K562 (cell line): ENCODE data around the gene LSM11. TPM values are rescaled to one million over a fixed set of nuclear protein-coding genes. Genes with fewer than 3 reads are reported as not detected.

Experiments used
- ATAC-seq: fragments of 200-7000 bp; cut with Tn5 transposase; 3 replicates; pipeline ENCODE4 v1.9.1; 2020; ENCODE audit warnings: moderate library complexity
- BruUV-seq: library from RNA; stranded (reverse); fragments of 400-500 nt; replicated peaks from 2 replicates; lab custom pipeline; 2021; lab: Mats Ljungman, UMichigan
- CTCF ChIA-PET: fragments of 300-600 bp; formaldehyde crosslinking; extraction: SDS; loops from one replicate; lab custom pipeline; 2021; ENCODE audit warnings: low intra/inter-chr PET ratio; lab: Yijun Ruan, JAX
- POLR2A ChIA-PET: fragments of 300-600, 350-650 bp; sonication (Branson Sonifier 250); formaldehyde crosslinking; extraction: SDS; loops from one replicate; lab custom pipeline; 2021; ENCODE audit warnings: antibody characterized with exemption, inconsistent platforms; lab: Yijun Ruan, JAX
- DNase-seq, 4 experiments: peaks; one replicate each; pipeline versions ENCODE4 v3.0.0 to v3.0.0-alpha.2; 2011 to 2018; ENCODE audit warnings: low spot score in 3 of 4, mixed read lengths in 3 of 4; ENCODE audit errors: extremely low read depth in 1 of 4
- FAIRE-seq: peaks from 2 replicates; lab custom pipeline; 2011; peaks lifted over from hg19 to GRCh38; lab: Jason Lieb, UNC
- H2AFZ ChIP-seq: 2 replicates; pipeline ENCODE4 v1.6.0; 2011; ENCODE audit warnings: low read depth, low read length, control low read depth, inconsistent platforms
- H3K27ac ChIP-seq: fragments of 200-600 bp; 3 replicates; pipeline ENCODE4 v1.8.0; 2011; ENCODE audit warnings: low read depth, mild to moderate bottlenecking, control low read depth, inconsistent platforms, low read length, moderate library complexity, mixed read lengths; ENCODE audit errors: extremely low read depth
- H3K27me3 ChIP-seq, 2 experiments: fragments of 300-600 bp in 1 of 2; 2 replicates in 1 of 2; 3 replicates in 1 of 2; pipeline versions ENCODE4 v1.6.0 to v1.8.0; 2011; ENCODE audit warnings: inconsistent platforms in 2 of 2, low read length in 2 of 2, mild to moderate bottlenecking in 1 of 2, mixed read lengths in 1 of 2, moderate library complexity in 1 of 2; ENCODE audit not compliant: control insufficient read depth in 2 of 2, insufficient read depth in 2 of 2
- H3K36me3 ChIP-seq: fragments of 300-600 bp; 3 replicates; pipeline ENCODE4 v1.8.0; 2011; ENCODE audit warnings: mild to moderate bottlenecking, low read length, inconsistent platforms; ENCODE audit not compliant: control insufficient read depth, insufficient read depth
- H3K4me1 ChIP-seq, 2 experiments: fragments of 200-600 bp in 1 of 2; replicated peaks in 1 of 2; 2 replicates in 1 of 2; 3 replicates in 1 of 2; pipeline versions ENCODE4 v1.5.1 to v1.8.0; 2011; ENCODE audit warnings: inconsistent platforms in 2 of 2, low read length in 2 of 2, mild to moderate bottlenecking in 1 of 2, mixed read lengths in 1 of 2, moderate library complexity in 1 of 2; ENCODE audit not compliant: control insufficient read depth in 2 of 2, insufficient read depth in 2 of 2
- H3K4me2 ChIP-seq: 2 replicates; pipeline ENCODE4 v1.6.1; 2011; ENCODE audit warnings: low read length, control low read depth, inconsistent platforms, mixed read lengths; ENCODE audit not compliant: insufficient read depth
- H3K4me3 ChIP-seq: fragments of 200-600 bp; sonication (generic), shearing (Covaris generic); 2 replicates; pipeline ENCODE4 v1.5.1; 2016; ENCODE audit warnings: control low read depth, inconsistent platforms
- H3K79me2 ChIP-seq: fragments of 200-600 bp; 3 replicates; pipeline ENCODE4 v1.8.0; 2011; ENCODE audit warnings: low read length, inconsistent platforms; ENCODE audit not compliant: control insufficient read depth, insufficient read depth
- H3K9ac ChIP-seq, 2 experiments: 2 replicates each; pipeline versions ENCODE4 v1.6.0 to v1.6.1; 2011; ENCODE audit warnings: low read depth in 2 of 2, low read length in 2 of 2, control low read depth in 1 of 2, inconsistent platforms in 1 of 2, mild to moderate bottlenecking in 1 of 2, mixed read lengths in 1 of 2; ENCODE audit not compliant: insufficient read depth in 1 of 2
- H3K9me1 ChIP-seq: one replicate; pipeline ENCODE4 v1.6.0; 2011; ENCODE audit warnings: inconsistent platforms, mild to moderate bottlenecking, low read length, moderate library complexity; ENCODE audit not compliant: control insufficient read depth, insufficient read depth
- H3K9me3 ChIP-seq: replicated peaks from 2 replicates; pipeline ENCODE4 v1.5.1; 2011; ENCODE audit warnings: low read depth, low read length, inconsistent platforms; ENCODE audit not compliant: control insufficient read depth, insufficient read depth
- H4K20me1 ChIP-seq: replicated peaks from 2 replicates; pipeline ENCODE4 v1.6.1; 2011; ENCODE audit warnings: low read length, inconsistent platforms, mixed read lengths; ENCODE audit not compliant: control insufficient read depth, insufficient read depth
- ASH1L ChIP-seq: fragments of 450-650 bp; IDR thresholded peaks from 2 replicates; pipeline ENCODE4 v1.6.1; 2018; ENCODE audit warnings: borderline replicate concordance, mild to moderate bottlenecking, low read depth; ENCODE audit not compliant: partially characterized antibody
- KDM1A ChIP-seq, 2 experiments: fragments of 450-650 bp; IDR thresholded peaks; 2 replicates each; pipeline ENCODE4 v1.6.1; 2016; ENCODE audit warnings: mild to moderate bottlenecking in 2 of 2
- NFRKB ChIP-seq: fragments of 450-650 bp; IDR thresholded peaks from 2 replicates; pipeline ENCODE4 v1.6.1; 2016; ENCODE audit warnings: low read depth
- ZBTB40 ChIP-seq, 2 experiments: fragments of 450-650 bp in 1 of 2; sonication (generic) in 1 of 2; formaldehyde crosslinking in 1 of 2; IDR thresholded peaks; 2 replicates each; pipeline versions ENCODE4 v1.7.1 to v1.9.0; 2016 to 2022; ENCODE audit warnings: inconsistent platforms in 1 of 2, mild to moderate bottlenecking in 1 of 2, missing genetic modification reagents in 1 of 2
- ZFPM2 ChIP-seq: fragments of 250-450 bp; sonication (Bioruptor Pico); IDR thresholded peaks from 2 replicates; pipeline ENCODE4 v1.5.1; 2022; ENCODE audit warnings: mild to moderate bottlenecking
- in situ Hi-C: fragments of 300-500 bp; cut with MboI; formaldehyde crosslinking; loops from 4 replicates; pipeline ENCODE4 v1.15.0; 2018; ENCODE audit warnings: inconsistent platforms, mixed read lengths
- intact Hi-C: fragments of 100-400 bp; cut with micrococcal nuclease; formaldehyde crosslinking; loops from 2 replicates; pipeline ENCODE4 v1.14.2; 2022
- polyA plus RNA-seq, 8 experiments: library from polyadenylated mRNA; depleted of rRNA in 4 of 8; stranded (reverse) in 5 of 8; unstranded in 3 of 8; fragments of >200 nt; fragmentation: Nextera tagmentation in 2 of 8; fragmentation: Illumina TruSeq in 1 of 8; extraction: Ambion mirVana in 2 of 8; extraction: Trizol in 1 of 8; gene quantifications; 2 replicates each; pipeline versions ENCODE4 v1.2.1 to v1.2.3, GENCODE V29; 2011 to 2014; ENCODE audit warnings: inconsistent platforms in 1 of 8, missing spikeins in 1 of 8
- total RNA-seq, 7 experiments: library from RNA; depleted of rRNA in 6 of 7; stranded (reverse); fragments of >200 nt in 6 of 7; fragmentation: Illumina TruSeq in 2 of 7; extraction: Trizol in 2 of 7; gene quantifications; 2 replicates each; pipeline versions ENCODE4 v1.2.1 to v1.2.3, GENCODE V29; 2011 to 2021; ENCODE audit warnings: low replicate concordance in 1 of 7
- TF ChIP-seq, protein P1 (sequence below): sonication (generic); formaldehyde crosslinking; IDR thresholded peaks from 2 replicates; pipeline ENCODE4 v1.8.0; 2022; ENCODE audit warnings: missing genetic modification reagents, mild to moderate bottlenecking, borderline replicate concordance
- TF ChIP-seq, protein P2 (sequence below): fragments of 450-650 bp; IDR thresholded peaks from 2 replicates; pipeline ENCODE4 v1.6.1; 2017; ENCODE audit warnings: antibody characterized with exemption

Gene LSM11
- total and polyA plus RNA-seq, 9 of the 15 experiments (the other 6 are each of a cell fraction or from before 2014, with no cell fraction given): 1.8 to 9.4 (median 4.7) TPM

- H3K36me3 ChIP-seq: no peaks in the 10 kb centered on the region
- H3K27ac ChIP-seq: no peak overlapping the region
- ChIA-PET POLR2A (no interaction called here), CTCF (no interaction called here)
- no peaks in the 10 kb centered on the region for H3K9me1 ChIP-seq
- intact Hi-C loops: no loop called here
- H3K9me3 ChIP-seq: no peaks in the 10 kb centered on the region
- 0 out of 5 replicates have a peak, but pooled peaks cover 0 to 2% of the 10 kb centered on the region in 2 experiments for H3K27me3 ChIP-seq
- no peaks in the 10 kb centered on the region for H3K4me1 ChIP-seq
- no peak overlapping the region for H3K4me2 ChIP-seq
- no peaks in the 10 kb centered on the region for H4K20me1 ChIP-seq
- H3K4me3 ChIP-seq: no peak overlapping the region
- H2AFZ ChIP-seq: no peak overlapping the region
- TF ChIP-seq, protein P1, sequence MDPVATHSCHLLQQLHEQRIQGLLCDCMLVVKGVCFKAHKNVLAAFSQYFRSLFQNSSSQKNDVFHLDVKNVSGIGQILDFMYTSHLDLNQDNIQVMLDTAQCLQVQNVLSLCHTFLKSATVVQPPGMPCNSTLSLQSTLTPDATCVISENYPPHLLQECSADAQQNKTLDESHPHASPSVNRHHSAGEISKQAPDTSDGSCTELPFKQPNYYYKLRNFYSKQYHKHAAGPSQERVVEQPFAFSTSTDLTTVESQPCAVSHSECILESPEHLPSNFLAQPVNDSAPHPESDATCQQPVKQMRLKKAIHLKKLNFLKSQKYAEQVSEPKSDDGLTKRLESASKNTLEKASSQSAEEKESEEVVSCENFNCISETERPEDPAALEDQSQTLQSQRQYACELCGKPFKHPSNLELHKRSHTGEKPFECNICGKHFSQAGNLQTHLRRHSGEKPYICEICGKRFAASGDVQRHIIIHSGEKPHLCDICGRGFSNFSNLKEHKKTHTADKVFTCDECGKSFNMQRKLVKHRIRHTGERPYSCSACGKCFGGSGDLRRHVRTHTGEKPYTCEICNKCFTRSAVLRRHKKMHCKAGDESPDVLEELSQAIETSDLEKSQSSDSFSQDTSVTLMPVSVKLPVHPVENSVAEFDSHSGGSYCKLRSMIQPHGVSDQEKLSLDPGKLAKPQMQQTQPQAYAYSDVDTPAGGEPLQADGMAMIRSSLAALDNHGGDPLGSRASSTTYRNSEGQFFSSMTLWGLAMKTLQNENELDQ (CRISPR knock-in tag): no peak
- TF ChIP-seq, protein P2, sequence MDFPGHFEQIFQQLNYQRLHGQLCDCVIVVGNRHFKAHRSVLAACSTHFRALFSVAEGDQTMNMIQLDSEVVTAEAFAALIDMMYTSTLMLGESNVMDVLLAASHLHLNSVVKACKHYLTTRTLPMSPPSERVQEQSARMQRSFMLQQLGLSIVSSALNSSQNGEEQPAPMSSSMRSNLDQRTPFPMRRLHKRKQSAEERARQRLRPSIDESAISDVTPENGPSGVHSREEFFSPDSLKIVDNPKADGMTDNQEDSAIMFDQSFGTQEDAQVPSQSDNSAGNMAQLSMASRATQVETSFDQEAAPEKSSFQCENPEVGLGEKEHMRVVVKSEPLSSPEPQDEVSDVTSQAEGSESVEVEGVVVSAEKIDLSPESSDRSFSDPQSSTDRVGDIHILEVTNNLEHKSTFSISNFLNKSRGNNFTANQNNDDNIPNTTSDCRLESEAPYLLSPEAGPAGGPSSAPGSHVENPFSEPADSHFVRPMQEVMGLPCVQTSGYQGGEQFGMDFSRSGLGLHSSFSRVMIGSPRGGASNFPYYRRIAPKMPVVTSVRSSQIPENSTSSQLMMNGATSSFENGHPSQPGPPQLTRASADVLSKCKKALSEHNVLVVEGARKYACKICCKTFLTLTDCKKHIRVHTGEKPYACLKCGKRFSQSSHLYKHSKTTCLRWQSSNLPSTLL: no peak
- TF ChIP-seq ZFPM2 (CRISPR knock-in tag): no peak
- no peak for TF ChIP-seq ZBTB40 (IDR thresholded peaks at IDR 0.05)
- no peak for TF ChIP-seq ZBTB40 (CRISPR knock-in tag; IDR thresholded peaks at IDR 0.05)
- TF ChIP-seq NFRKB: no peak
- TF ChIP-seq KDM1A (IDR thresholded peaks at IDR 0.05): no peak
- no peak for TF ChIP-seq ASH1L
- no TSS peak for BruUV-seq
- FAIRE-seq (no peak), ATAC-seq (no peak), DNase-seq (no peak)
- in situ Hi-C loops: no loop called here
- H3K79me2 ChIP-seq: no peaks in the 10 kb centered on the region
- H3K9ac ChIP-seq: no peak overlapping the region
Measured at GRCh38 chr5:157709346-157709745, 34.2 kb upstream of the LSM11 start.
